ENCODE results near the gene GATC.

The GATC gene

GRCh38 chr12:120498870-120499515 lies 52.7 kb downstream of the GATC start:
- no peak for DNase-seq

DNA sequence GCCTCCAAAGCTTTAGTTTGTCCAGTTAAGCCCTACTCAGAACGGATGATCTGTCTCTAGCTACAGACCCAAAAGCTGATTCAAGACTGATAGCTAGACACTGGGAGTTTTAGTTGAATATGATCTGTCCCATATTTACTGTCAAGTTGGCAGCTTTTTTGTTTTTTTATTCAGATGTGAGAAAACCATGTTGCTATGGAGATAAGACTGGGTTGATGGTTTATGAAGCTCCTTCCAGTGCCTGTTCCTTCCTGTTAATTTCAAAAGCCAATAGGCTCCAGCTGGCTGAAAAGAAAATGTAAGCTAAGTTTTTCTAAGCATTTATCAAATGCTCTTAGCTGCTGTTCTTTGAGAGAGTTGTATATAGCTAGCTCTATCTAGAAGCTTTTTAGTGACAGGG lies 54.3 kb downstream of the GATC start:
- DNase-seq: no peak

DNA sequence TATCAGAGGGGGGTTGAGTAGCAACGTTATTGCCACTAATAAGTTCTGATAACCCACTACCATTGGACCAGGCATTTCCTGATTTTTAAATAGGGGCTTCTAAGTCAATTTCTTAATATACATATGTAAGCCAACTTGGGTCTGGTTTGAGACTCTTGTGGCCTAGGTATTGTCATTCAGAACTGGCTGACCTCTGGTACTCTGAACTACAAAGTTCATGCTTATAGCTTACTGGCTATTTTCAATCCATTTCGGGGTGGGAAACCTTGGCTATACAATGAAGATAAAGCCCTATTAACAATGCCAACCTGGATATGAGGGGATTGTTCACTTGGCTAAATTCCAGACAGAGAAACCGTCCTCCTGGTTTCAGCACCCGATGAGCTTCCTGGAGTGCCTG lies 58.3 kb downstream of the GATC start:
- DNase-seq: no peak

DNA sequence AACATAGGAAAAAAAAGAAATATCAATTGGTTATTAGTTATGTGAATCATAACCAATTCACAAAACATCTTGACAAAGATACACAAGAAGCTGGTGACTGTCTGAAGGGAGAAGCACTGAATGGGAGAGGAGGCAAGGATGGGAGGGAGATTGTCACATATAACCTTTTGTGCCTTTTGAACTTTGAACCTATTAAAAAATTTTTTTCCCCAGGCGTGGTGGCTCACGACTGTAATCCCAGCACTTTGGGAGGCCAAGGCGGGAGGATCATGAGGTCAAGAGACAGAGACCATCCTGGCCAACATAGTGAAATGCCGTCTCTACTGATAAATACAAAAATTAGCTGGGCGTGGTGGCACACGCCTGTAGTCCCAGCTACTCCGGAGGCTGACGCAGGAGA lies 62.3 kb downstream of the GATC start:
- no peak for DNase-seq

Measured in DMS153 (cell line).